HG03060 (cell line): ENCODE data around the gene GALNT18.

Source experiments
- ATAC-seq: cut with Tn5 transposase; IDR thresholded peaks from one replicate; pipeline ENCODE4 v1.9.1; 2021; ENCODE audit warnings: low read depth, moderate number of reproducible peaks; ENCODE audit not compliant: unreplicated experiment

Gene GALNT18

DNA sequence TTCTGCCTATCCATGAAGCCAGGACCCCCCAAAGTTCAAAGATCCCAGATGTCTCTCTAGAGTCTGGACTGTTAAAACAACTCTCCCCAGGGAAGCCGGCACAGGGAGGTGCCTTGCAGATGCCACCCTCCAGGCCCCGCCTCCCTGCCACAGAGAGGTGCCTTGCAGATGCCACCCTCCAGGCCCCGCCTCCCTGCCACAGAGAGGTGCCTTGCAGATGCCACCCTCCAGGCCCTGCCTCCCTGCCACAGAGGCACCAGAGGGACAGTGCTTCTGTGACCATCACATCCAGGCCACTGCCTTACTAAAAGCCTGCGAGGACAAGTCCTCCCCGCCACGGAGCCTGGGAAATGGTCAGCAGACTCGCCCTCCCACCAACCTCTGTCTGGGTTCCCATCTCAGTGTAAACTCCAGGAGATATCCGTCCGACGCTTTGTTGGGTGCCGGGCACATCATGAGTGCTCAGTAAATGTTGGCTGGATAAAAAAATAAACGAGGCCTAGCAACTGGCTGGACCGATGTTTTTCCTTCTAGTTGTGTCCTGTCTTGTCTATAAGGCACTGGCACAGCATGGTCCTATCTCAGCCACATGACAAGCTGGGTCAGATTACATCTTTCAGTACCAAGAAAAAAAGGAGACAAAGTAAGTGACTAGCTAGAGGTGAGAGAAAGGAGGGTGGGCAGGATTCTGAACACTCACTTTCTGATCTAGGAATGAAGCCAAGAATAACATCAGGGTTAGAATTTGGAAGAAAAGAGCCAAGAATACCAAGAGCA is 177.6 kb downstream of the GALNT18 start:
- ATAC-seq = no peak

DNA sequence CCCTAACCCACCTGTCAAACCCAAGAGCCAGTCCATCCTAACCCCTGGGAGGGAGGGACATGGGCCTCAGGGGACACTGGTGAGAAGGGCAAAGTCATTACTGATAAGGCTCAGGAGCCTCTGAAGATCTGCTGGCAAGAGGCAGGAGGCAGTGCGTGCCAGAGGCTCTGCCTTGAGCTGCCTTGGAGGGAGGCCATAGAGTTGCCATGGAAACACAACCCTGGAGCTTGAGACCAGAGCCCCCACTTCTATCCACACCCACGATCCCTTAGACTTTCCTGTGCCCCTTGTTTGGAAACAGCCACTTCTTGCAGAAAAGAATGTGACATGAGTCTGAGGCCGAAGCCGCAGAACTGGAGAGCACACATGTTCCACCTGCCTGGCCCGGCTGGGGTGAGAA is 179.0 kb downstream of the GALNT18 start:
- ATAC-seq = no peak

DNA sequence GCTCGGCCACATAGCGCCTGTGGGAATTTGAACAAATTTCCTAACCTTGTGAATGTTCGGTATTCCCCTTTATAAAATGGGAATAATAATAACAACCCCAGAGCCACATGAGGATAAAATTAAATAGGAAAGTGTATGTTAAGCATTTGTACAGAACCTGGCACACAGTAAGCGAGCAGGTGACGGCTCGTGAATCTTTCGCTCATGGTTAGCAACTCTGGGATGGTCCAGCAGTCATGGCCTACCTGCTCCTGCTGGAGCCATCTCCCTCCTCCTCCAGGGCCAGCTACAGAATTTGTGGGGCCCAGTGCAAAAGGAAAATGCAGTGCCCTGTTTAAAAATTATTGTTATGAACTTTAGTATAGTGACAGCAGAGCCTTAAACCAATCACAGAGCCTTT is 180.3 kb downstream of the GALNT18 start:
- no peak for ATAC-seq

DNA sequence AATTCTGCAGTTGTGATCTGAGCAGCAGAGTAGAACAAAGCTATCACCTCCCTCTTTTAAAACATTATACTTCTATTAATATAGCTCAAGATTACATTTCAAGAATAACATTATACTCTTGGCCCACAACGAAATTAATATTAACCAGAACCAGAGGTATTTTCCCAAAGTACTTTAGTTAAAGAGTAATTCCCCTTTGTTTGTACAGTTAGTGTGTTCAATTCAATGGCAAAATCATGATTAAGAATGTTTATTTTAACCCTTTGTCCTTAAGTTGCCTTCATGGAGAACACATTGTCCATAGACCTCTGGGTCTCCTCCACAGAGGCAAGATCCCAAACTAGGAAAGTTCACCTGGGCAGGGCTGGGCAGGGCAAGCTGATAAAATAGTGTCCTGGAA is 180.7 kb downstream of the GALNT18 start:
- no peak for ATAC-seq

DNA sequence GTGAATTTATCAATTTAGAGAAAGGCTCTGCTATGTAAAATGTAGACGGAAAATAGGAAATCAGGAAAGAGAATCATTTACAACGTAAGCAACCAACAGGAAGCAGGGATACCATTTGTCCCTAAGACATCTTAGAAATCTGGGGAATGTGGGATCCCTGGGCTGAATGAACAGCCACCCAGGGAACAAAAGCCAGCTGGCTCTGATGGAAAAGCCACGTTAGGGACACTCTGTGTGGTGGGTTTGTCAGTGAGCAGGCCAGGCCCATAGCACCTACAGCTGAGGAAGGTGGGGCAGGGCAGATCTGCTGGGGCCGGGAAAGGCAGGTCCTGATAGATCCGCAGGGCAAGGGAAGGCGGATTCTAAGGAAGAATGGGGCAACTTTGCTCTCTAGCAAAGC is 181.7 kb downstream of the GALNT18 start:
- no peak for ATAC-seq

DNA sequence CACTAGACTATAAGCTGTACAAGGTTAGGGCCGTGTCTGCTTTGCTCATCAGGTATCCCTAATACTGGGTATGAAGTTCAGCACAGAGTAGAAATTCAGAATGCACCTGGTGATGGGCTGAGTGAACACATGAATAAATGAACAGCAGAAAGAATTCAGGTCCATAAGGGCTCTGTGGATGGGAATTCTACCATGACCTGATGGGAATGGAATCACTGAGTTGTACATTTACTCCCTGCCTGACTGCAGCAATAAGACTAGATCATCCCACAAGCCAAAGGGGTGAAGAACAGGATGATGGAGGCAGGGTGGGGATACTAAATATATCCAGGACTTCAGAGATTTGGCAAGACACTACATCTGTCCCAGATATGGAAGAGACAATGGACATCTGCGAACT is 182.2 kb downstream of the GALNT18 start:
- ATAC-seq = no peak

DNA sequence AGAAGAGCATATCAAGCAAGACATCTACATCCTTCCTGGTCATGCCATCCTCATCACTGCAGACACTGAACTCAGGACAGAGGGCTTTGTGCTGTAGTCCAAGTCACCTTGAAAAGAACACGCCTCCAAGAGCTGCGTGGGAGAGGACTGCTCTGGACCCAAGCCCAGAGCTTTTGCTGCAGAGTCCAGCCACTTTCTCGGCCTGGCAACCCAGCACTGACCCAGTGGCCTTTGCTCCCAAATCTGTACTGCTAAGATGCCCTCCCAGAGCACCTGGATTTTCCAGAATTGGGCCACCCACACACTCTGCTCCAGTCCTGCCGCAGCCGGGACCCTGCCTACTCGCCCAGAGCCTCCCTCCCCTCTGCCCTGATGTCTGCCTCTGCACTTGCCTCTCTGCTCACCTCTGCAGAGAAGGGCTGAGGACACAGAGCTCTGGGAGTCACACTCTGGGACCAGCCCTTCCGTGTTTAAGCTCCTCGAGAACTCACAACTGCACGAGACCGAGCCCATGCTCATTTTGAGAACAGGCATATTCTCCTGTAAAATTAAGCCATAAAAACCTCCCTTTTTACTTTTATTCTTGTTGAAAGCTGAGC is 185.0 kb downstream of the GALNT18 start:
- no peak for ATAC-seq

DNA sequence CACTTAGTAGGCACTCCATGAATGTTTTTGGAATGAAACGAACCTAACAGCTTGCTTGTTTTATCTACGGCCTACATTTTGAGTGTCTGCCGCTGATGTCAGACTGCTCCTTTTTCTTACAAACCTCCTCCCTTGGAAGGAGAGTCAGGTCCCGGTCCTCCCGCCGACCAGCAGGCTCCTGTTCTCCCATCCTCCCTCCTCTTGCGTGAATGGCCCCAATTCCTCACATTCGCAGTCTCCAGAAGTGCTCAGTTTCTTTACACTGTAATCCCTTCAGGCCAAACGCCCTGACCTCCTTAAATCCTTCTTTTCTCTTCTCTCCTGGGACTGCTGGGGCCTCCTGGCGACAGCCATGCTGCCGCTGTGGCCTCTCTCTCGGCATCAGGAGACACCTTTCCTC is 186.2 kb downstream of the GALNT18 start:
- no peak for ATAC-seq

DNA sequence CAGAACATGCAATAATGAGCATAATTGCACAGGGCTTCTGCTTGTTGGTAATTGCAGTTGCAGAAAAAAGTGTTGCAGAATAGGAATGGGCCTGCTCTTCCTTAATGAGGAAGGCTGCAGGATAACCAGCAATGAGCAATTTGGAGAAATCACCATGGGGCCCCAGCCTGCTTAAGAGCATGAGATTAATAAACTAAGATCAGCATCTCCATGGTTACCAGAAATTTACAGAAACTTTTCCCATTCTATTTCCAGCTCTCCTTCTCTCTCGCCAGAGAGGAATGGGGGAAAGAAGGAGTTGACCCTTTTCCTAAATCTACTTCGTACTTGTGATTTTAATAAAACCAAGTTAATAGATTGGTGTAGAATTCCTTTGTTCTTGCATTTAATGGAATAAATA is 187.8 kb downstream of the GALNT18 start:
- ATAC-seq = no peak

DNA sequence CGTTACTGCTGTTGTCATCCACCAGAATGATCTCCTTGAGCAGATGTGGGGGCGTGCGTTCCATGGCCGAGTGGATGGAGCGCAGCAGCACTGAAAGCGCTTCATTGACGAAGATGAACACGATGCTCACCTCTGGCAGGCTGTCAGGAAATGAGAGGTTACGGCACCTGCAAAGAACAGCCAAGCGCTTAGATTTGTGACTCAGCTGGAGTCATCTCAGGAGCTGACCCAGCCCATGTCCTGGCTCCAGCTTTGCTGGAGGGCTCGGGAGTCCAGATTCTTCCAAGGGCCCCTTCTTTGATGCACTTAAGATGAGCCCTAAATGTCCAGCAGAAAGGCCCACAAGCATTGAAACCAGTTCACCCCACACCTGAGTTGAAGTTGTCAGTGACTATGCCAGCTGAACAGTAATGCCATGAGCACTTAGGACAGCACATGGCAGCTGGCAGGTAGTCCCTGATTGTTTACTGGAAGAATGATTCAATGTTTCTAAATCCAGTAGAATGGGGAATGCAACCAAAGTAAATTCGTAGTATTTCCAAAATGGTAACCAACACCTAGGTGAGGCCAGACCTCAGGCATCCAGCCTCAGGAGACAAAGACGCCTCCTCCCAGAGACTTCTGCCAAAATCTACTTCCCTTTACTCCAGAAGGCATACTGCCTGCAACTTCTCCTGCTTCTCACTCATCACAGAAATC is 189.0 kb downstream of the GALNT18 start:
- ATAC-seq = no peak

DNA sequence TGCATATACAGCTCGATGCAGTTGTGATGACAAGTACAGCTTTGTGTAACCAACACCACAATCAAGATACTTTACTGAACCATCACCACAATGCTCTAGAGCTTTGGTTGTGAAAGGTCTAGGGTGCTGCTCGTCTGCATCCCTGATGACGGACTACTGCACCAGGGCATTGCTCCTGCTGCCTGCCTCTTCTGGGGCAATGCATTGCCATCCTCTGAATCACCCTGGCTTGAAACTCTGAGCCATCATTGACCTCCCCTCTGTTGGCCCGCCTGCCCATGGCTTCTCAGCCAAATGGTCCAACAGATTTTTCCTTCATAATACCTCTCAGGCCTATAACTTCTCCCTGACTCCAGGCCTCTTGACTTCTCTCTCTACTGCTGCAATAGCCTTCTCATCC is 191.4 kb downstream of the GALNT18 start:
- no peak for ATAC-seq

DNA sequence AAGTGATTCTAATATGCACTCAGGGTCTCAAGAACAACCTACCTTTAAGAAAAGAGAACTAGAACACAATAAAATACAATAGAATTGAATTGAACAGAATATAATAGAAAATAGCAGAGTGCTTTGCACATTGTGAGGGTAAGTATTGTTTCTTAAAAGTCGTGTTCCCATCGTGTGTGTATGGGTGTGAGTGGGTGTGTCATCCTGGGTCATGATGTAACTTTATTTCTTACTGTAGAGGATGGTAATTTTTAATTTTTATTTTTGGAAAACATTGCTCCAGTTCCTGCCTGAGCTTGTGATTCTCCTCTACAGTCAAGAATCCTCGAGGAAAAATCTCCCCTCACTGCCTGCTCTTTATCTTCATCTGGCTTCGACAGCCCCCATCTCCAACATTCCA is 193.1 kb downstream of the GALNT18 start:
- ATAC-seq = no peak

DNA sequence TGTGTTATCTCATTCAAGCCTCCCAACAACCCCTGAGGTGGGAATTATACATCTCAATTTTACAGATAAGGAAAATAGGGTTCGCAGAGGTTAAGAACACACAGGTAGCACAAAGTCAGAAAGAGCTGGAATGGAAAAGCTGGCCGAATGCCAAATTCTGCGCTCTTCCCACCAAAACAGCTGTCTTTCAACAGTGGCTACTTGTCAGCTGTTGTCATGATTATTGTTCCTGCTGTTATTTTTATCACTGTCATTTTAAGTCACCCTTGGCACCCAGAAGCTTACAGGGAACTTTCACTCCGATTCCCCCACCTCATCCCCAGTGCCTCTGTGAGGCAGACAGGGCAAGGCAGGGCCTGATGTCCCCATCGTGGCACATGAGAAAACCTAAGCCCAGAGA is 194.3 kb downstream of the GALNT18 start:
- no peak for ATAC-seq

DNA sequence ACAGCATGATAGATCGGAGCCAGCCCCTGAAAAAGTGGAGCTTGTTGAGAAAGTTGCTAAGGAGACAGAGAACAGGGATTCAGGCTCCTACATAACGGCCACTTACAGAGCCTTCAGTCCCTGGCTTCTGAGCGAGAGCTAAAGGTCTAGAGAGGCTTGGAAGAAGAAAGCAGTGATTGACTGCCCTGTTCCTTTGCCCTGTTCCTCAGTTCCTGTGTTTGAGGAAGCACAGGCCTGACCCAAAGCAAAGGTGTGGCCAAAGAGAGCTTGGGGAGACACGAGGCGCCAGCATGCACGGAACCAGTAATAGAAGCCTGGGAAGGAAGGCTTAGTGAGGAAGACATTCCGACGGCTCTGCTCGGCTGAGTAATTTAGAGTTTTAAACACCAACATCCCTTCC is 194.7 kb downstream of the GALNT18 start:
- no peak for ATAC-seq

DNA sequence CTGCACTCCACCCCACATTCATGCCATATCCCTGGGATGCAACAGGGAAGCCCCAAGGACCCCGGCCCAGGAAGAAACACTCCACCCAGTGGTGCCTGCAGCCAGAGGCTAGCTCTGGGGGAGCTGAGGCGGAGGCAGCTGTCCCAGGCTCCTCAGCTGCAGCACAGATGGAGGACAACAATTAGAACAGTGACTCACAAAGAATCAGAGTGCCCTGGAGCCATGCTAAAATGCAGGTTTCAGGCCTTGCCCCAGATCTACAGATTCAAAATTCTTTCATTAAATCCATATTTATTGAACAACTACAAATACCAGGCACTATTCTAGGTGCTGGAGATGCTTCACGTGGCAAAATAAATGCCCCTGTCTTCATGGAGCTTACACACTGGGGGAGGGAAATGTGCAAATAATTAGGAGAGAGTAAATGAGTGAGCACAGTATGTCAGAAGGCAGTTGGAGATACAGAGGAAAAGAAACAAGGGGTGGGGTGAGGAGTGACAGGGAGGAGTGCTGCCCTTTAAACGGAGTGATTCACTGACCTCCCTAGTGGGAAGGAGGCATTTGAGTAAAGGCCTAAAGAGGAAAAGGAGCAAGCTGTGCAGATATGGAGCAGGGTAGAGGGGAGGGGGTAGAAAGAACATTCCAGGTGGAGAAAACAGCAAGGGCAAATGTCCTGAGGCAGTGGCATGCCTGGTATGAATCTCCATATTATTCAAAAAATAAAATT is 195.4 kb downstream of the GALNT18 start:
- no peak for ATAC-seq

DNA sequence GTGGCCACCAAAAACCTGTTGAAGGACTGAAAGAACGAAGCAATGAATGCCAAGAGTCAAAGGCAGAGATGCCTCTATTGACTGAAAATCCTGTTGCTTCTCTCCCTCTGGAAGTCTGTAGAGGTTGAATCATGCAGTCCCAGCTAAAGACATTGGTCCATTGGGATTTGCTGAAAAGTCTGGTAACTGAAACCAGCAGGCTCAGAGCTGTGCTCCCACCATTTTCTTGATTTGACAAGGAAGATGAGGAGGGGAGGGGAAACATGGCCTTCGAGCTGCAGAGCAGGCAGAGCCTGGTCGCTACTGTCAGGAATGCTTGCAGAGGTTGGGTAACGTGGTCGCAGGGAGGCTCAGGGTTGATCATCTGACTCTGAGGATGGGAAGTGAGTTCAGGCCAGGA is 196.0 kb downstream of the GALNT18 start:
- no peak for ATAC-seq

DNA sequence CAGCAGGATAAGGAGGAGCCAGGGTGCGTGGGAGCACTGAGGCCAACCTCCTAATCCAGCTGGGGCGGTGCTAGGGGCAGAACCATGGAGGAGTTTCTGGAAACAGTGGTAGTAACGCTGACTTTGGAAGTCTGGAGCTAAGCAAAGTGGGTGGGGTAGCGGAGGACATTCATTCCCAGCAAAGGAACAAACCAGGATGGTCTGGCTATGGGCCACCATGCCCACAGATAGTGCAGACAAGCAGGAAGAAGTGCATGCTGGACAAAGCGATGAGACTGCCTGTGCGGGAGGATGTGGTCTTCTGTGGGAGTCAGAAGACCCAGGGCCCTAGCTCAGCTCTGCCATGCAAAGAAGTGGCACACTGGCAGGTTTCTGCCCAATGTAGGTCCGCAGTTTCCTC is 197.1 kb downstream of the GALNT18 start:
- ATAC-seq = no peak

DNA sequence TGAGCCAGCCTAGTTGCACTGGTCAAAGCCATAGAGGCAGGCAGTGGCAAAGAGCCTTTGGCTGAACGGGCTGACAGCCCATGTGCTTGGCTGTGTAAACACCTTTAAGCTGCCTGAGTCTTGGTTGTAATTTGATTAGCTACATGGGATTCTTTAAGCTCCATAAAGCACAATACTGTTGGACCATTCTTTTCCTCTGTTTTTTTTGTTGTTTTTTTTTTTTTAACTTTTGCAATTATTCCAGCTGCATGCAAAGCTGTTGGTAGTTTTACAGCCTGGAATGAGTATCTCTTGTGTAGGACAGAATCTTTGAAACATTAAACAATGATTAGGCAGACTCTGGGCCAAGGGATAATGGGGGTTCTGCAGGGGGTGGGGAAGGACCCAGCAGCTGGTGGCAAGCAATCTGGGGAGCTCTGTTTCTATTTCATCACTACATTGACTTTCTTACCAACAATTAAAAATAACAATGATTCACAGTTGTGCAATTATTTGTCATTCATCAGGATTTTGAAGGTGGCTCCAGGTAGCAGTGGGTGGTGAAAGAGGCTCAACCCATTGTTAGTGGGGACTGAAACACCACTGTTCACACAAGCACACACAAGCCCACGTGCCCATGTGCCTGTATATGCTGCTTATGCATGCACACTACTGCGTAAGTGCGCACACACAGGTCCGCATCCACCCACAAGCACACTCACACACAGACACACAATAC is 199.2 kb downstream of the GALNT18 start:
- ATAC-seq = no peak

DNA sequence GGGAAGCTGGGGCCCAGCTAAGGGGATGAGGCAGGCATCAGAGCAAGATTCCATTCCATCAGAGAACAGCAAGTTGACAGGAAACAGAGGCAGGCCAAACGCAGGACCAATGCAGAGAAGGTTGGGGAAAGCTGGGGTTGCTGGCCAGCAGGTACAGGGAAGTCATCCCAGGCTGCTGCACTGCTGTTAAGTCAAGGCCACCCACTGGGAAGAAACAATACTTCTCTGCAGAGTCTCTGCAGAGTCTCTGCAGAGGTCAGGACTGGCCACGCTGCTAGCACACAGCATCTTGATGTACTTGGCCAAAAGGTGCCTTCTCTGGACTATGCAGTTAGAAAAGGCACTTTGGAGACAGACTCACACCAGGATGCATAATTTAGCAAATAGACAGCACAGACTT is 200.3 kb downstream of the GALNT18 start:
- no peak for ATAC-seq

DNA sequence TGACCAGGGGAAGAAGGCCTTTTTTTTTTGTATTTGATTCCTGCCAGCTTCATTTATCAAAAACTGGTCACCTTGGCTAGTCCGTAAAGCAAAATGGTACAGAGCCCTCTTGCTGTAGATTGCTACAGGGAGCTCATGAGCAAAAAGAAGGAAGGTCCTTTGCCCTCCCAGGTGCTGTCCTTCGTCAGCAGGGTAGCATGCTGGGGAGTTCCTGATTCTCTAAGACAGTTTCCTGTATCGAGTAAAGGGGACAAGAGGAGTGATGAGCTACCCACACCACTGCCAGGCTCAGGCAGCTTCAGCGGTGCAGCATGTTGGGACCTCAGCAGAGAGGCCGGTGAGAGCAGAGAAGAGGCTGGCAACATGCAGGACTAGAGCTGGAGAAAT is 200.9 kb downstream of the GALNT18 start:
- ATAC-seq = no peak
